HG02623 (cell line): Measurements from ENCODE around the gene KDM4F.

Experiments
- ATAC-seq: cut with Tn5 transposase; IDR thresholded peaks from one replicate; pipeline ENCODE4 v1.9.1; 2021; ENCODE audit warnings: moderate library complexity; ENCODE audit not compliant: unreplicated experiment

The KDM4F gene

GRCh38 chr11:95059046-95059445 is 9.8 kb downstream of the KDM4F start:
- ATAC-seq: no peak

- no peak for ATAC-seq
Observed at GRCh38 chr11:95065336-95065735, 16.1 kb downstream of the KDM4F start.

- ATAC-seq: peak; percentile 41
Observed at GRCh38 chr11:95066716-95067038, 17.5 kb downstream of the KDM4F start, which contains the start of gene SRSF8. Gene SRSF8, plus strand, starts transcription at chr11:95066919. Its CDS starts 308 bp downstream, at chr11:95067227.

GRCh38 chr11:95067039-95067840 is 18.0 kb downstream of the KDM4F start:
- ATAC-seq: peak; percentile 56

- no peak for ATAC-seq
Observed at GRCh38 chr11:95067841-95068219, 18.6 kb downstream of the KDM4F start.

GRCh38 chr11:95068549-95068948 is 19.3 kb downstream of the KDM4F start:
- ATAC-seq: peak; percentile 60

GRCh38 chr11:95070471-95070870 is 21.2 kb downstream of the KDM4F start:
- ATAC-seq: no peak

GRCh38 chr11:95072948-95073347 is 23.7 kb downstream of the KDM4F start:
- ATAC-seq: no peak

- ATAC-seq: no peak
Observed at GRCh38 chr11:95074792-95075563, 25.8 kb downstream of the KDM4F start.

- peak; percentile 64 for ATAC-seq
Observed at GRCh38 chr11:95076416-95076815, 27.2 kb downstream of the KDM4F start.

- ATAC-seq: no peak
Observed at GRCh38 chr11:95076981-95077380, 27.8 kb downstream of the KDM4F start.

GRCh38 chr11:95078526-95078925 is 29.3 kb downstream of the KDM4F start:
- ATAC-seq: no peak

- no peak for ATAC-seq
Observed at GRCh38 chr11:95081010-95081409, 31.8 kb downstream of the KDM4F start.

GRCh38 chr11:95081412-95081811 is 32.2 kb downstream of the KDM4F start:
- no peak for ATAC-seq

- ATAC-seq: no peak
Observed at GRCh38 chr11:95082576-95083001, 33.4 kb downstream of the KDM4F start.

- peak; percentile 34 for ATAC-seq
Observed at GRCh38 chr11:95084509-95084908, 35.3 kb downstream of the KDM4F start.

- no peak for ATAC-seq
Observed at GRCh38 chr11:95085117-95085816, 36.0 kb downstream of the KDM4F start.

GRCh38 chr11:95086151-95086550 is 36.9 kb downstream of the KDM4F start:
- no peak for ATAC-seq

GRCh38 chr11:95086836-95087570 is 37.8 kb downstream of the KDM4F start:
- ATAC-seq: no peak

- peak; percentile 39 for ATAC-seq
Observed at GRCh38 chr11:95088946-95089619, 39.9 kb downstream of the KDM4F start.
